Thoracic aorta (tissue), 2 donors: ENCODE results near the gene ARHGAP6. TPM values are rescaled to one million over a fixed set of nuclear protein-coding genes. Genes with fewer than 3 reads are reported as not detected.
A peak's percentile ranks its signal among the peaks of the same experiment; 100 is the strongest.

ENCODE experiments used
- ATAC-seq: fragments of 150-250 bp; one replicate; pipeline ENCODE4 v1.8.0; 2017; ENCODE audit warnings: low read depth; ENCODE audit not compliant: insufficient number of reproducible peaks, low FRiP score
- DNase-seq: peaks from one replicate; pipeline ENCODE4 v3.0.0-alpha.2; 2020; ENCODE audit warnings: low spot score
- H3K27ac ChIP-seq, 2 donors: fragments of 200-600 bp; sonication (generic); 1 replicate in 1 of 2; 2 replicates in 1 of 2; pipeline ENCODE4 v1.5.1; 2016; ENCODE audit warnings: mild to moderate bottlenecking in 2 of 2, moderate library complexity in 2 of 2
- H3K27me3 ChIP-seq: fragments of 200-600 bp; sonication (generic); replicated peaks from 2 replicates; pipeline ENCODE4 v1.6.0; 2016; ENCODE audit warnings: mild to moderate bottlenecking; ENCODE audit not compliant: insufficient read depth
- H3K36me3 ChIP-seq: fragments of 200-600 bp; sonication (generic); one replicate; pipeline ENCODE4 v1.5.1; 2016
- H3K4me1 ChIP-seq, 2 donors: fragments of 200-600 bp; sonication (generic); 1 replicate in 1 of 2; 2 replicates in 1 of 2; pipeline versions ENCODE4 v1.5.1 to v1.6.0; 2016; ENCODE audit warnings: low read depth in 2 of 2, mild to moderate bottlenecking in 1 of 2; ENCODE audit not compliant: control insufficient read depth in 1 of 2
- H3K4me3 ChIP-seq: fragments of 200-600 bp; sonication (generic); 2 replicates; pipeline ENCODE4 v1.5.1; 2016; ENCODE audit warnings: mild to moderate bottlenecking
- H3K9me3 ChIP-seq: fragments of 200-600 bp; sonication (generic); 2 replicates; pipeline ENCODE4 v1.5.1; 2016
- CTCF ChIP-seq: fragments of 200-600 bp; sonication (generic); IDR thresholded peaks from one replicate; pipeline ENCODE4 v1.5.1; 2019; ENCODE audit warnings: antibody characterized with exemption
- total RNA-seq, 2 donors: library from RNA; depleted of rRNA; stranded (reverse); fragments of >200 nt; gene quantifications; one replicate each; pipeline versions ENCODE4 v1.1.0 to v1.2.3, GENCODE V29; 2016

ARHGAP6 gene
- total RNA-seq = 10 to 100 TPM; 14.6 to 22.3 TPM

GRCh38 chrX:11665168-11666111 lies at the start of gene ARHGAP6:
Gene ARHGAP6 (minus strand): TSS chrX:11665920. CDS start chrX:11664828, 1,092 bp downstream.
- Histone ChIP-seq H3K4me3 (peak within 1 kb of the TSS; percentile 73), H3K27ac (peak within 1 kb of the TSS; percentile 53 to 70), H3K9me3 (no peaks in the 10 kb centered on the region), H3K27me3 (no peaks in the 10 kb centered on the region), H3K4me1 (no peaks in the 10 kb centered on the region), H3K36me3 (no peaks in the 10 kb centered on the region)
- ATAC-seq (no peak), DNase-seq (no peak)
- TF ChIP-seq CTCF = no peak

GRCh38 chrX:11704725-11705495 lies 39.2 kb upstream of the ARHGAP6 start:
- TF ChIP-seq CTCF = no peak
- H3K9me3 ChIP-seq = no peaks in the 10 kb centered on the region
- no peak overlapping the region for H3K27ac ChIP-seq
- H3K36me3 ChIP-seq = no peaks in the 10 kb centered on the region
- H3K4me1 ChIP-seq = no peaks in the 10 kb centered on the region
- ATAC-seq (no peak), DNase-seq (no peak)
- H3K4me3 ChIP-seq = no peak overlapping the region
- H3K27me3 ChIP-seq = no peaks in the 10 kb centered on the region

GRCh38 chrX:11703855-11704254 lies 38.1 kb upstream of the ARHGAP6 start:
- DNase-seq (no peak), ATAC-seq (no peak)
- no peak for TF ChIP-seq CTCF
- Histone ChIP-seq H3K4me3 (no peak overlapping the region), H3K4me1 (no peaks in the 10 kb centered on the region), H3K36me3 (no peaks in the 10 kb centered on the region), H3K27ac (no peak overlapping the region), H3K27me3 (no peaks in the 10 kb centered on the region), H3K9me3 (no peaks in the 10 kb centered on the region)

GRCh38 chrX:11702965-11703631 lies 37.4 kb upstream of the ARHGAP6 start:
- no peak for ATAC-seq
- no peaks in the 10 kb centered on the region for H3K36me3 ChIP-seq

More at GRCh38 chrX:11702965-11703631, 37.4 kb upstream of the ARHGAP6 start:
- Histone ChIP-seq H3K27me3 (no peaks in the 10 kb centered on the region), H3K4me1 (no peaks in the 10 kb centered on the region), H3K27ac (no peak overlapping the region), H3K9me3 (no peaks in the 10 kb centered on the region), H3K4me3 (no peak overlapping the region)
- DNase-seq = no peak
- TF ChIP-seq CTCF = no peak
